GM18907 (cell line): ENCODE data around the gene CST3.

Experiments used
- ATAC-seq: cut with Tn5 transposase; IDR thresholded peaks from one replicate; pipeline ENCODE4 v1.9.1; 2021; ENCODE audit warnings: mild to moderate bottlenecking, moderate library complexity; ENCODE audit not compliant: unreplicated experiment

Gene CST3

DNA sequence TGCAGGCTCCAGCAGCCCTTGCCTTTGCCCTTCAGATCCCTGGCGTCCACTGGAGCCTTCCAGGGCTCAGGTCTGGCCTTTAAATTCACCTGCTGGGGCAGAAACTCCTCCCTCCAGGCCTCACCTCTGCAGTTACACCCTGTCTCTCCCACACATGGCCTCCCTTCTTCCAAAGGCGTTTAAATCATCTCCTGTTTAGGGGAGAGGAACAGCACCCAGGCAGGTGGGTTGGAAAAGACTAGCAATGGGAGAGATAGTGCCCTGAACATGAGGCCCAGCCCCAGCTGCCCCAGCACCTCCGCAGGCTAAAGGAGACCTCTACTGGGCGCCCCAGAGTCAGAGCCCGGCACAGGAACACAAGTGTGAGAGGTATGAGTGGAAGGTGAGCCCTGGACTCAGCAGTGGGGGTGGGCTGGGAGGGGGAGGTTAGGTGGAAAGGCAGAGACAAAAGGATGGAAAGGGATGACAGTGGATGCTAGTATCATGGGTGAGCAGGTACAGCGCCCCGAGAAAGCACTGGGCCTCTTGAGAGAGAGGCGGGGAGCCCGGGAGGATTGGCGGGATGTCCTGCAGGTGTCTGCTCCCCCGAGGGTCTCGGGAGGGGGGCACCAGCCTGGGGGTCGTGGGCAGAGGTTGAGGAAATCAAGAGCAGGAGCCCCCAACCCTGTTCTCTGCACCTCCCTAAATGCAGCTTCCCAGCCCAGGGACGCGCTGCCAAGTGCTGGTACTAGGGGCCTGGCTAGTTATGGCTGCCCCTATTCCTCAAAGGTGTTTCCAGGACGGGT, 31.7 kb downstream of the CST3 start, which contains the start of gene CST9:
CST9 (minus strand) TSS at position 51 of the 785 bp plus-strand sequence. CDS start 53 bp downstream, outside the sequence.
- no peak for ATAC-seq

DNA sequence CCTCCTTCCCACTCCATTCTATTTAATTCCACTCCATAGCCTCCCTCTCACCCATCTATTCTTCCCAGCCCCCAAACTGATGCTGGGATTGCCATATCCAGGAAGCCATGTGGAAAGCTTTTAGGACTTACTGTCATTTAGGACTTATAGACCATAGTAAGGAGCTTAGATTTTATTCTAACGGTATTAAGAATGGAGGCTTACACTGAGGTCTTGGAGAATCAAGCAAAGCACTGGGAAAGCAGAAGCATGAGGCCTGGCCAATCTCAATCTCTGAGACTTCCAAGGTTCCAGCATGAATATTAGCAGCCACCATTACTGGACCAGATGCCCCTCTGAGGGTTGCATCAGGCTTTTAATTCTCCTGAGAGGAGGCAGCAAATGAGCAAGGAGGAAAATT, 33.4 kb downstream of the CST3 start:
- no peak for ATAC-seq

DNA sequence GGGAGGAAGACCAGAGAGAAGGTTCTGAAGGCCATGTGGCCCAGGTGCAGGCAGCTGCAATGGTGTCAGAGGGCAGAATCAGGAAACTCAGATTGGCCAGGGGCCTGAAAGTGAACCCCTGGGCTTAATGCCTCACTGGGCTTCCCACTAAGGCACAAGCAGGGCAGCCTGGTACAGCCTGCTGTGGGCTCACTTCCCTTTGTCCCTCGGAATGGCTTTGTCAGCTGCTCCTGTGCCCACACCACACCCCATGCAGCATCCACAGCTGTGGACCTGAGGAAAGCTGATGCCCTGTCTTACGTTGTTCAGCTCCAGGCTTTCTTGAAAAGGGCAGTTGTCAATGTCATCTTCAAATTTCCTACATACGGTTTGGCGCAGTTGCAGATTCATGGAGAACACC, 34.4 kb downstream of the CST3 start:
- no peak for ATAC-seq

DNA sequence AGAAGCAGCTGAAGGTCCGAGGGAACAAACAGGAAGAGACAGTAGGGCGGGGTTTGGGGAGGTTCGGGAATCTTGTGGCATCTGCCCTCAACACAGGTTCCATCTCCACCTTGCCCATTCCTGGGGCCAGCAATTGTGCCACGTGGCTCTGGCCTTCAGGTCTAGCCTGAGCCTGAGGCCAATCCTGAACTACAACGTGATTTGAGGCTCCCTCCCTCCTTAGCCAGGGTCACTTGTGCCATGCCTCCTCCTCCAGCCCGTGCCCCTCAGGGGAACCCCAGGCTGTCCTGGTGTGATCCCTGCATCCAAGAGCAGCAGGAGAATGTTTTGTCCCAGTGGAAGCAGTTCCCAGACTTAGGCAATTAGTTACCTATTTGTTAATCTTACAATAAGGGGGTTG, 35.1 kb downstream of the CST3 start:
- no peak for ATAC-seq

DNA sequence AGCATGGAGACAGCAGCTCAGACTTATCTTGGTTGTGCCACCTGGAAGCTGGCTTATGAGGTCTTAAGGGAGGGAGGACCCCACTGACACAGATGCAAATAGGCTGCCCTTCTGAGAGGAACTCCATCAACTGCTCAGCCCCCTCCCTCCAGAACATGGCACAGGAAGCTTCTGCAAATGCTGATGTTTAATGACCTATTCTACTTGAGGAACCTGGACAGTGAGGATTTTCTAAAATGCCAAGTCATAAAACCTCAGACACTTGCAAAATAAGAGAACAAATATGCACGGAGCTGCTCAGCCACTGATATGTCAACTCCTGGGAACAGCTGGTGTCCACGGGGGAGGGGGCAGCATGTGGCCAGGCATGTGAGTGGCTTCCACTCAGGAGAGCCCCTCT, 35.5 kb downstream of the CST3 start:
- no peak for ATAC-seq

DNA sequence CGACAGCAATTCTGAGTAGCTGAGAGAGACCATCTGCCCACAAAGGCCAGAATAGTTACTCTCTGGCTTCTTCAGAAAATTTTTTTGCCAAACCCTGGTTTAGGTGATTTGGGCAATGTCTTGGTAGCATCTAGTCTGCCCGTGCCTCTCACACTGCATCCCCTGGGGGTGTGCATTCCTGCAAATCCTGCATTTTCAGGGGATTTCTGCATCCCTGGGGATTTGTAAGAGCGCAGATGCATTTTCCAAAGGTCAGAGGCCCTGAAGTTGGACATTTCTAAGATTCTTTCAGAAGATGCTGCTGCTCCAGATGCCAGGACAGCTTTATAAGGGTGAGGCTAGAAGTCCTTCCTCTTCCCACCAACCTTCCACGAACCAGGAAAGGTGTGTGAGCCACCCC, 36.0 kb downstream of the CST3 start:
- no peak for ATAC-seq

DNA sequence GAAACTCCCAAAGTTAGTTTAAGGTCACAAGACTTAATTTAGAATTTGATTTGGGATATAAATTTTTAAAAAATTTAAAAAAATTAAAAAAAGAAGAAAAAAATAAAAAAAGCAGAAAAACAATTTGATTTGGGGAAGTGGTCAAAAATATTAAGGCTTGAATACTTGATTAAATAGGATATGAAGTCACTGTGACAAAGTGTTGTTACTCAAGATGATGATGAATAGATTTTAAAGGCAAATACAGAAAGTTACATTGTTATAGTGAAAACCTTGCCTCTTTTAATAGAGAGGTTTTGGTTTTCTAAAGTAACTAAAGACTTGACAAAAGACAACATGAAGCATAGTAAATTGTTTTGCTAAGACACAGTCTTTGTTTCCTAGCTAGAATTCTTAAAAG, 39.3 kb downstream of the CST3 start:
- ATAC-seq, result no peak

DNA sequence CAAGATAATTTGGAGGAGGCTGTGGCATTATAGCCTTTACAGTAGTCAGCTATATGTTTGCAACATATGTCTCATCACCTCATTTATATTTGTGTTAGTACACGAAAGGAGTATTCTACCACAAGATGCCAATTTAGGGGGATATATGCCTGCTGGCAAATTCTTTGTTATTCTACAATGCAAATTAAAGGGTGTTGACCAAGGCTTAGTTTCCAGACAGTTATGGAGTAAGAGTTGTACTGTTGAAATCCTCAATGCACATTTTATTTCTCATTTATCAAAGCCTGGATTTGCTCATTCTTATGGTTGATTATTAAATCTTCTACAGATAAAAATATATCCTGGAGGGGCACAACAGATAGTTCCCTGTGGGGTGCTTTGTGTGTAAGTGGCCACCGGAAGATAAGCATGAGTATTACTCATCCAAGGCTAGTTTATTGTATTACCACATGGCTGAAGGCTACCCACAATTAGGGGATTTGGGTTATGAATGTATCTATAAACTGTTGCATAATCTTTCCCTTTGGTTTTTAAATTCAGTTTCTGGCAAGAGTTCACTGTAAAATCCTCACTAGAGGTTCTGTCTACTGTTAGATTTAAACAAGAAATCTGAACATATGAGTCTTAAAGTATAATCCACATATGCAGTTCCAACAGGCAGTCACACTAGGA, 41.0 kb downstream of the CST3 start:
- ATAC-seq, result no peak

DNA sequence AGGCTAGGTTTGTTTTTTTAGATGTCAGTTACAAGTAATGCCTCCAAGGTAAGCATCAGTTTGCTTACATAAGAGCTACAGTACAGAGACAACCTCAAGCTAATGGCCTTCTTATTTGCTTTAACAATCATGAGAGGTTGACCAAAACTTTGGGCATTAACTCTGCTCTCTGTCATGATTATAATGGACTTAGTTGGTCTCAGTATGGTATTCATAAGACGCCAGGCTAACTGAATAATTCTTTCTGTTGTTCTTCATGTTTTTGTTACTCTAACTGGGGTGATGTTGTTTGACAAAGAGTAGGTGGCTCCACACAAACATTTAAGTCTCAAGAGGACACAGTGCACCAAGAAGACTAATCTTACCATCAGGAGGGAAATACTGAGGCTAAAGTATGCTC, 41.8 kb downstream of the CST3 start:
- ATAC-seq, result no peak

DNA sequence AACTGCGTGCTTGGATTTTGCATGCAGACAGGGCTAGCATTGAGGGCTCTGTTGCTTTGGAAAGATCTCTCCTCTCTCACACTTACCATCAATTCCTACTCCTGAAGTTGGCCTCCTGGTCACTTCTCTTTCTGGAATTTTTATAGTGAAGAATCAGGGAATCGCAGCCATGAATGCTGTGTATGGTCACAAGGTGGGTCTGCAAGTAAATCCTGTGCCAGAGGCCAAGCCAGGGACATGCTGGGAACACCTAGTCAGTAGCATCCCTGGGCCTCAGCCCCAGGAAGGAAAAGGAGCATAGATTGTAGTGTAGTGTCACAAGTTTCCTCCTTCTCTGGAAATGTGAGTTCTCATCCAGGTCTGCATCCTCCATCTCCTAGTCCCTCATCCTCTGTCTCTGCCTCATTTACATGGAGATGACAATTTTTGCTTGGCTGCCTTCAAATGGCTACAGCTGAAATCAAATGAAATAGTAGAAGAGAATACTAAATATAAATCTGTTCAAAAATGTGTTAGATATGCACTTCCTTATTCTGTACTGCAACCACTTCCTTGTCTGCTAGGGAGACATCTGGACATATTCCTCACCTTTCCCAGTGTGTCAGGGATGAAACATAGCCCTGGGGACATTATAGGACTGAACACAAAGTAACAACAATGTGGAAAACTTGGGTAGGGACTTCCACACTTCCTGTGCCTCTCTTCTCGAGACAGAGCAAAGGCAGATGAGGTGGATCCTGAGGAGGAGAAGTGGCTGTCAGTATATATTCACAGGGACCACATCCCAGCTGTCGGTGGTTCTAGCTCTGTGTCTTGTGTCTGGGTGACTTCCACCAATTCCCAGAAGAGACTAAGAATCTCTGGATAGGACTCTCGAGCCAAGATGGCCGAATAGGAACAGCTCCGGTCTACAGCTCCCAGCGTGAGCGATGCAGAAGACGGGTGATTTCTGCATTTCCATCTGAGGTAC, 49.0 kb downstream of the CST3 start:
- no peak for ATAC-seq

DNA sequence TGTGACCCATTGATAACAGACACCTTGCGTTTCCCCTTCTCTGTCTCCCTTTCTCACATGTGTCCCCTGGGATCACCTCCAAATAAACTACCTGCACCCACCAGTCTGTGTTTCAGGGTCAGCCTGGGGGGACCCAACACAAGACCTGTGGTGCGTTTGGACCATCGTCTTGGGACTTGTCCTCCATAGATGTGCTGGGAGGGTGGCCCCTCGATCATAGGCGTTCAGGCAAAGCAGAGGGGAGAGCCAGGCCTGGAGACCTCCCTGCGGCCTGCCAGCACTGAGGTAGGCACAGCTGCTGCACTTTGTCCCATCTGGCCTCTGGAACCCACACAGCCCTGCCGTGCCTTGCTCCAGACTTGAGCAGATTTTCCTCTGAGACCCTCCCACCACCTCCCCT, 50.1 kb downstream of the CST3 start:
- ATAC-seq, result no peak

DNA sequence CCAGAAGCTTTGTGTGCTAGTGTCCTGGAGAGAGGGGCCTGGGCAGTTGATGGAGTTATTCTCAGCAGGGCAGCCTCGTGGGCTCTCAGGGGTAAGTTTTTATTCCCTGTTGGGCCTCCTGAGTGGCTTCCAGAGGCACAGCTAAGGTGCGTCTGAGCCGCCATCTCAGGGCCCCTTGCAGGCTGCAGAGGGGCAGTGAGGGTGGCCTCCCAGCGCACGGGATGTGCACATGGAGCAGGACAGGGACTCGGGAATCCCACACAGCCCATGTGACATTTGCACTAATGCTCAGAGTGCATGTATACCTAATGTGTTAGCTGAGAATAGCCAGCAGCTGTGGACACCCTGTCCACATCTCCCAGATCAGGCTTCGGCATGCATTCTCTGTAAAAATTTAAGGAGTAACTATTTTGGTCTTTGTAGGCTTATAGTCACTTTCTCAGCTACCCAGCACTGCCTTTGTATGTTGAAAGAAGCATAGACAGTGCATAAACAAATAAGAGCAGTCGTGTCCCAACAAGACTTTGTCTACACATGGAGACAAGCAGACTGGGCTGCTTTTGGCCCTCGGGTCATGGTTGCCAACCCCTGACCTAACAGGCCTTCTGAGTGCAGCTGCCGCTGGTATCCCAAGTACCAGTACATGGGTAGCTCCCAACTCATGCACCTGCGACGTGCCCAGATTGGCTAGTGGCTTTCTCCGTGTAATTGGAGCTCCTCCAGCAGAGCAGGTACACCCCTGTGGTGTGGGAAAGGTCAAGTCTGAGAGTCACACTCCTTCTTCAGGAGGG, 50.8 kb downstream of the CST3 start:
- ATAC-seq, result no peak

DNA sequence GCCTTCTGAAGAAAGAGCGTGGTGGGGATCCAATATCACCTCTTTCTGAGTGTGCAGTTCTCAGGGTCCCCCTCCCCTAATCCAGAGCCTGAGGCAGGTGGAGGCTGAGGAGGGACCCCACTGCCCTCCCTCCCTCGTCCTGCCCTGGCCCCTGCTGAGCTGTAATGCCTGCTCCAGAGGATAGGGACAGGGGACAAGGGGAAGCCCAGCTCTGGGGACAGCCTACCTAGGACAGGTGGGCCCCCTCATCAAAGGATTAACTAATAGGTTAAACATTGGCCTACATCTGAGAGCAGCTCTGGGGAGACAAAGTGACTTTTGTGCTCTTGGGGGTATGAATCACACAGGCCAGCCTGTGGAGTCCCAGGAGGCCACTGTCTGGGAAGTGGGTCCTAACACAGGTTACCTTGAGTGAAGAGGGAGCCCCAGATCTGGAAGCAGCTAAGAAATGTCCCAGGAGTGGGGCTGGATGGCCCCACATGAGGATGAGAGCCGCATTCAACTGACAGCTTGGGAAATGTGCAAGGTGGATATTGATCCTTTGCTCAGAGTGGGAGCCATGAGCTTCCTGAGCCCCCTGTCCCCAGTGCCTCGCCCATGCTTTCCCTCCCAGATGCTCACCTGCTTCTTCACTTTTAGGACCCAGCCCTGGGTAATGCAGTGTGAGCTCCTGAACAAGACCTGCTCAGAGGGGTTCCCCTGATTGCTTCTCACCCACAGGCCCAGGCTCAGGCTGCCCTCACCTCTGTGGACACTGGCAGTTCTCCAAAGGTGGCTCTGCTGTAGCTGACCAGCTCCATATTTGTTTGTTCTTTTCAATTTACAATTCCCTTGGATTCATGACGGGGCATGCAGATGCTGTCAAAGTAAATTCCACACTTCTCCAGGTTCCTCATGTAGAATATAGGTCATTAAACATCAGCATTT, 51.7 kb downstream of the CST3 start:
- ATAC-seq, result no peak

DNA sequence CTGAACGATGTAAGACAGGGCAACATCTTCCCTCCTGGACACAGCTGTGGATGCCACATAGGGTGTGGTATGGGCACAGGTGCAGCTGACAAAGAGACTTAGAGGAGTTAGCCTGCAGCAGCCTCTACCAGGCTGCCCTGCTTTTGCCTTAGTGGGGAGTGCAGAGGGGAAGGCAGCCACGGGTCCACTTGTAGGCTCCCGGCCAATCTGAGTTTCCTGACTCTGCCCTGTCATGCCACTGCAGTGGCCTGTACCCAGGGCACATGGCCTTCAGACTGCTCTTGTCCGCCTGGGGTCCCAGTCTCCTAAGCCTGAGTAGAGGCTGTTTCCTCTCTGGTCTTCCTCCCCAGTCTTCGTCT, 52.3 kb downstream of the CST3 start:
- no peak for ATAC-seq

DNA sequence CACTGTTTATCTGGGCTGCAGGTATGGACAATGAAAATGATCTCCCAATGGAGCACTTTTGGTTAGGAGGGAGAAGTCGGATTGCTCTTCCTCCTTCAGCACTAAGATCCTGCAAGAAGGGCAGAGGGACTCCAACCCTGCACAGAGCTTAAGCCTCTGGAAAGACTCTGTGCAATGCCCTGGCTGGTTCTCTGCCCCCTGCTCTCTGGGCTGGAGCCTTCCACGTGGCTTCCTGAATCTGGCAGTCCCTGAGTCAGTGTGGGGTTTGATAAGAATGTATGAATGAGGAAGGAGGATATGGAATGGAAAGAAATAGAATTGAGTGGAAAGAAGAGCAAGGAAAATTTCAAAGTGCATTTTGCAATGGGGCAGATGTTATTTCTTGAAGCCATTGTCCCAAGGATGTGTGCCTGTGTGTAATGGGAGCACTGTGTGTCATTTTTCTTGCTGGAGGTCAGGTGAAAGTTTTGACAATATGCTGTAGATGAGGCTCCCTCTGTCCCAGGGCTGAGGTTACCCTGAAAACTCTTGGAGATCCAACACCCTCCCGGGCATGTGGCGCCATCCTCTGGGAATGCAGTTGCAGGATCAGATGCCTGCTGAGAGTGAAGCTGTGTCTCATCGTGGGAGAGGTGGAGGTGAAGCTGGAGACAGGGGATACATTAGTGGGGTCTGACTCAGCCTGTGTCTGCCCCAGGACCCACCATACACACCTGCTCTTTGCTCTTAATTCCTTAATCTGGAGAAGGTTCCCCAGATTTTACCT, 53.1 kb downstream of the CST3 start:
- no peak for ATAC-seq
